HepG2 (cell line): Measurements from ENCODE around the gene TOR1A. TPM values are rescaled to one million over a fixed set of nuclear protein-coding genes. Genes with fewer than 3 reads are reported as not detected.

Experiments
- CREB3 ChIP-seq: sonication (generic); formaldehyde crosslinking; IDR thresholded peaks from 2 replicates; pipeline ENCODE4 v1.5.0; 2020; ENCODE audit warnings: missing genetic modification reagents
- ESRRA ChIP-seq: sonication (generic); formaldehyde crosslinking; IDR thresholded peaks from 2 replicates; pipeline ENCODE4 v1.5.1; 2020; ENCODE audit warnings: mild to moderate bottlenecking, low read depth, missing genetic modification reagents
- KLF6 ChIP-seq: IDR thresholded peaks from 2 replicates; pipeline ENCODE4 v1.8.0; 2016; ENCODE audit warnings: missing biosample characterization, missing genetic modification reagents
- MAZ ChIP-seq, 2 experiments: sonication (generic) in 1 of 2; formaldehyde crosslinking in 1 of 2; IDR thresholded peaks; 2 replicates each; pipeline versions ENCODE4 v1.5.0 to v1.6.1; 2012 to 2020; ENCODE audit warnings: low read depth in 2 of 2, mild to moderate bottlenecking in 2 of 2, borderline replicate concordance in 1 of 2, improper control_type of control experiment in 1 of 2, low read length in 1 of 2, missing genetic modification reagents in 1 of 2, moderate library complexity in 1 of 2
- NBN ChIP-seq: fragments of 450-650 bp; conservative IDR thresholded peaks from 2 replicates; pipeline ENCODE4 v1.6.1; 2017
- PCBP1 ChIP-seq: fragments of 200-400 bp; formaldehyde crosslinking; IDR thresholded peaks from 2 replicates; pipeline ENCODE4 v1.6.1; 2017; ENCODE audit warnings: mild to moderate bottlenecking, low read depth, low read length, borderline replicate concordance
- RARG ChIP-seq: sonication (generic); formaldehyde crosslinking; IDR thresholded peaks from 2 replicates; pipeline ENCODE4 v1.4.0; 2020; ENCODE audit warnings: low read depth, mild to moderate bottlenecking, missing genetic modification reagents
- TCF7 ChIP-seq: sonication (generic); IDR thresholded peaks from 2 replicates; pipeline ENCODE4 v1.6.1; 2016; ENCODE audit warnings: antibody characterized with exemption, low read depth
- TEAD2 ChIP-seq: sonication (generic); formaldehyde crosslinking; IDR thresholded peaks from 2 replicates; pipeline ENCODE4 v1.9.0; 2021; ENCODE audit warnings: missing genetic modification reagents
- ZFP37 ChIP-seq: sonication (generic); formaldehyde crosslinking; IDR thresholded peaks from 2 replicates; pipeline ENCODE4 v1.4.0; 2020; ENCODE audit warnings: missing genetic modification reagents, borderline replicate concordance
- ZFY ChIP-seq: sonication (generic); formaldehyde crosslinking; IDR thresholded peaks from 2 replicates; pipeline ENCODE4 v1.4.0; 2020; ENCODE audit warnings: missing genetic modification reagents
- ZNF234 ChIP-seq: sonication (generic); formaldehyde crosslinking; conservative IDR thresholded peaks from 2 replicates; pipeline ENCODE4 v1.5.1; 2020; ENCODE audit warnings: mild to moderate bottlenecking, missing genetic modification reagents
- ZNF335 ChIP-seq: sonication (generic); formaldehyde crosslinking; IDR thresholded peaks from 2 replicates; pipeline ENCODE4 v1.4.0; 2020; ENCODE audit warnings: missing genetic modification reagents
- ZNF343 ChIP-seq: sonication (generic); formaldehyde crosslinking; IDR thresholded peaks from 2 replicates; pipeline ENCODE4 v1.4.0; 2020; ENCODE audit warnings: mild to moderate bottlenecking, missing genetic modification reagents
- ZNF414 ChIP-seq: sonication (generic); formaldehyde crosslinking; IDR thresholded peaks from 2 replicates; pipeline ENCODE4 v1.5.0; 2020; ENCODE audit warnings: missing genetic modification reagents
- ZNF484 ChIP-seq: sonication (generic); formaldehyde crosslinking; IDR thresholded peaks from 2 replicates; pipeline ENCODE4 v1.5.1; 2020; ENCODE audit warnings: mild to moderate bottlenecking, low read depth, missing genetic modification reagents, borderline replicate concordance
- ZNF512B ChIP-seq: sonication (generic); formaldehyde crosslinking; IDR thresholded peaks from 2 replicates; pipeline ENCODE4 v1.5.1; 2020; ENCODE audit warnings: missing genetic modification reagents, mild to moderate bottlenecking, borderline replicate concordance
- ZNF546 ChIP-seq: sonication (generic); formaldehyde crosslinking; conservative IDR thresholded peaks from 2 replicates; pipeline ENCODE4 v1.8.1; 2023; ENCODE audit warnings: mild to moderate bottlenecking, missing genetic modification reagents
- ZNF75D ChIP-seq: sonication (generic); formaldehyde crosslinking; IDR thresholded peaks from 2 replicates; pipeline ENCODE4 v1.8.1; 2023; ENCODE audit warnings: missing genetic modification reagents, mild to moderate bottlenecking, borderline replicate concordance
- ZNF766 ChIP-seq: sonication (generic); formaldehyde crosslinking; IDR thresholded peaks from 2 replicates; pipeline ENCODE4 v1.5.0; 2020; ENCODE audit warnings: missing genetic modification reagents, borderline replicate concordance
- ZNF816 ChIP-seq: sonication (generic); formaldehyde crosslinking; IDR thresholded peaks from 2 replicates; pipeline ENCODE4 v1.8.0; 2022; ENCODE audit warnings: missing genetic modification reagents, mild to moderate bottlenecking, borderline replicate concordance
- ZSCAN29 ChIP-seq: sonication (generic); formaldehyde crosslinking; conservative IDR thresholded peaks from 2 replicates; pipeline ENCODE4 v1.4.0; 2020; ENCODE audit warnings: mild to moderate bottlenecking, missing genetic modification reagents
- polyA plus RNA-seq, 8 experiments: library from polyadenylated mRNA; depleted of rRNA in 3 of 8; stranded (reverse) in 7 of 8; unstranded in 1 of 8; fragments of >200 nt; fragmentation: Illumina TruSeq in 4 of 8; extraction: Trizol in 4 of 8; gene quantifications; 2 replicates each; pipeline versions ENCODE4 v1.2.1 to v1.2.3, GENCODE V29; 2011 to 2016; ENCODE audit warnings: low read depth in 4 of 8, missing spikeins in 1 of 8, mixed read lengths in 1 of 8; ENCODE audit not compliant: insufficient read depth in 1 of 8
- total RNA-seq, 5 experiments: library from RNA; depleted of rRNA; stranded (reverse); fragments of >200 nt; fragmentation: Illumina TruSeq; extraction: Trizol; gene quantifications; 2 replicates each; pipeline ENCODE4 v1.2.3, GENCODE V29; 2016; ENCODE audit warnings: low read depth in 1 of 5
- TF ChIP-seq, protein P1 (sequence below): IDR thresholded peaks from 2 replicates; pipeline ENCODE4 v1.6.1; 2016; ENCODE audit warnings: missing compliant biosample characterization, missing genetic modification reagents, borderline replicate concordance

TOR1A gene
- total and polyA plus RNA-seq, 2 of the 13 experiments (the other 11 are each of a cell fraction or from before 2014, with no cell fraction given): 31.6 to 41.4 TPM

DNA sequence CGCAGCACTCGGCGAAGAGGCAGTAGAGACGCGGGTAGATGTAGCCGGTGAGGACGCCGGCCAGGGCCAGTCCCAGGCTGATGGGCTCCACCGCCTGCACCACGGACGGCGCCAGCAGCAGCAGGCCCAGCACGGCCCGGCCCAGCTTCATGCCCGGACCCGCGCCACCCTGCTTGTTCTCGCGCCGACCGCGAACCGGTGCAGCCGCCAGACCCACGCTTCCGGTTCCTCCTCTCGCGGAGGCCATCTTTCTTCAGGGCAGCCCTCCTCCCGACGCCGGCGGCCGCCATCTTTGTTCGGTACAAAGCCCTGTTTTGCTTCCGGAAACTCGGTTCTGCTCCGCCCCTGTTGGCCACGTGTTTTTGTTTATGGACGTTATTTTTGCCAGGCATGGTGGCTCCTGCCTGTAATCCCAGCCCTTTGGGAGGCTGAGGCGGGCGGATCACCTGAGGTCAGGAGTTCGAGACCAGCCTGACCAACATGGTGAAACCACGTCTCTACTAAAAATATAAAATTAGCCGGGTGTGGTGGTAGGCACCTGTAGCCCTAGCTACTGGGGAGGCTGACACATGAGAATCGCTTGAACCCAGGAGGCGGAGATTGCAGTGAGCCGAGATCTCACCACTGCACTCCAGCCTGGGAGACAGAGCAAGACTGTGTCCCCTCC, at the start of gene TOR1A (continued):
- TF ChIP-seq ZNF816 (no peak), ZNF75D (CRISPR knock-in tag) (no peak), PCBP1 (no peak), ZNF414 (CRISPR knock-in tag) (peak; percentile 83; the same call in 1 of the 2 replicates), TCF7 (0 out of 2 replicates have a peak, but pooled peaks have one; percentile 4), ZFY (peak; percentile 96), ZNF343 (CRISPR knock-in tag) (no peak; the same call in 1 of the 2 replicates), MAZ (IDR thresholded peaks at IDR 0.05; ENCODE audit: borderline replicate concordance, low read depth, low read length) (no peak), MAZ (CRISPR knock-in tag; IDR thresholded peaks at IDR 0.05; ENCODE audit: low read depth) (peak; percentile 74), RARG (CRISPR knock-in tag) (no peak), ZNF335 (peak; percentile 81), CREB3 (CRISPR knock-in tag) (no peak), ZNF234 (CRISPR knock-in tag) (no peak), ZNF512B (no peak), ZNF484 (CRISPR knock-in tag) (no peak), ZSCAN29 (CRISPR knock-in tag) (peak; percentile 67; the same call in 1 of the 2 replicates), ZFP37 (no peak), ZNF546 (CRISPR knock-in tag) (no peak), ZNF766 (CRISPR knock-in tag) (no peak), NBN (no peak), TEAD2 (CRISPR knock-in tag) (no peak), ESRRA (CRISPR knock-in tag) (0 out of 2 replicates have a peak, but pooled peaks have one; percentile 38), KLF6 (CRISPR knock-in tag) (peak; percentile 76; the same call in 1 of the 2 replicates)
- TF ChIP-seq, protein P1, sequence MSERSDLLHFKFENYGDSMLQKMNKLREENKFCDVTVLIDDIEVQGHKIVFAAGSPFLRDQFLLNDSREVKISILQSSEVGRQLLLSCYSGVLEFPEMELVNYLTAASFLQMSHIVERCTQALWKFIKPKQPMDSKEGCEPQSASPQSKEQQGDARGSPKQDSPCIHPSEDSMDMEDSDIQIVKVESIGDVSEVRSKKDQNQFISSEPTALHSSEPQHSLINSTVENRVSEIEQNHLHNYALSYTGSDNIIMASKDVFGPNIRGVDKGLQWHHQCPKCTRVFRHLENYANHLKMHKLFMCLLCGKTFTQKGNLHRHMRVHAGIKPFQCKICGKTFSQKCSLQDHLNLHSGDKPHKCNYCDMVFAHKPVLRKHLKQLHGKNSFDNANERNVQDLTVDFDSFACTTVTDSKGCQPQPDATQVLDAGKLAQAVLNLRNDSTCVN (CRISPR knock-in tag): peak; percentile 69
